Cortex of kidney (tissue), 1 donor: ENCODE results near the gene WDR90.

ENCODE experiments used
- DNase-seq: peaks from one replicate; lab custom pipeline; 2025; lab: John Stamatoyannopoulos, UW

Gene WDR90

DNA sequence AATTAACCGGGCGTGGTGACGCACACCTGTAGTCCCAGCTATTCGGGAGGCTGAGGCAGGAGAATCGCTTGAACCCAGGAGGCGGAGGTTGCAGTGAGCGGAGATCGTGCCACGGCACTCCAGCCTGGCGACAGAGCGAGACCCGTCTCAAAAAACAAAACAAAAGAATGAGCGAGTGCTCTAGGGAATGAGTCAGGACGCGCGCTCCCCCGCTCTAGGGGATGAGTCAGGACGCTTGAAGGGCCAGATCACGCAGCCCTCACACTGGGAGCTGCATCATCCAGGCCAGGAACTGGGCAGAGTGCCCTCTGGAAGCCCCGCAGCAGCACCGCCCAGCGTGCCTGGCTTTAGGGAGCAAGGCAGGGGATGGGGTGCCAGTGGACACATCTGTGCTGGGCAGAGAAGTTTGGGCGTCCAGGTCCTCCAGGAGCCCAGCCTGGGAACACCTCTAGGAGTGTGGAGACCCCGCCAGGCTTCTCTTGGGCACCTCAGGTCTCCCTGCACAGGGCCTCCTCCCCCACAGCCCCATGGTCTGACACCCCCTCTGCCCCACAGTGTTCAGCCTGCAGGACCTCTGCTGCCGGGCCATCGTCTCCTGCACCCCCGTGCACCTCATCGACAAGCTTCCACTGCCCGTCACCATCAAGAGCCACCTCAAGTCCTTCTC lies 22.2 kb upstream of the WDR90 start:
- no peak for DNase-seq

DNA sequence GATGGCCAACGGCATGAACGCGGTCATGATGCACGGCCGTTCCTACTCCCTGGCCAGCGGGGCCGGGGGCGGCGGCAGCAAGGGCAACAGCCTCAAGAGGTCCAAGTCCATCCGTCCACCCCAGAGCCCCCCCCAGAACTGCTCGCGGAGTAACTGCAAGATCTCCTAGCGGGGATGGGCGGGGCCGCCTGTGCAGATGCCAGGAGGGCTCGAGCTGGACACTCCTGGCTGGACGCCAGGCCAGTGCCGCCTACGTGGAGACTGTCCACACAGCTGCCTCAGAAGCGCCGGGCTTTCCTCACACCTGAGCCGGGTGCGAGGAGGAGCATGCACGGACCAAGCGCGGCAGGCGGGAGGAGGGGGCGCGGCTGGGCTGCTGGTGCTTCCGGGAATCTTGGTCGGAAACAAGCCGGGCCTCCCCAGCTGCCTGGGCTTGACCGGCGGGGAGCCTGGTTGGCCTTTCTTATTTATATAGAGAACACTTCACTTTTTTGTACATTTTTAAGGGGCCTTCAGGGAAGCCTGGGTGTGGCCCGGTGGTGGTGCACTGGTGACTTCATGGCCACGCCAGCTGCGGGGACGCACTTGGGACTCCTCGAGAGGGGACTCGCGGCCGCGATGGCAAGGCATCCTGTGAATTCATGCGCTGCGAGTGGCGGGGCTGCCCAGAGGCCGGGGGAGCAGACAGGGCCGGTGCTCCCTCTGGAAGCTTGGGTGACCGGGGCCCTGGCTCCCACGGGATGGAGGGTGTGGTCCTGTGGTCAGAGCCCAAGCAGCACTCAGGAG lies 21.5 kb upstream of the WDR90 start:
- no peak for DNase-seq

- no peak for DNase-seq
These were observed 20.7 kb upstream of the WDR90 start for GRCh38 chr16:628321-629061.

GRCh38 chr16:629185-629832 lies 19.9 kb upstream of the WDR90 start:
- DNase-seq, result no peak

- DNase-seq, result no peak
These were observed 19.3 kb upstream of the WDR90 start for GRCh38 chr16:629833-630248.

DNA sequence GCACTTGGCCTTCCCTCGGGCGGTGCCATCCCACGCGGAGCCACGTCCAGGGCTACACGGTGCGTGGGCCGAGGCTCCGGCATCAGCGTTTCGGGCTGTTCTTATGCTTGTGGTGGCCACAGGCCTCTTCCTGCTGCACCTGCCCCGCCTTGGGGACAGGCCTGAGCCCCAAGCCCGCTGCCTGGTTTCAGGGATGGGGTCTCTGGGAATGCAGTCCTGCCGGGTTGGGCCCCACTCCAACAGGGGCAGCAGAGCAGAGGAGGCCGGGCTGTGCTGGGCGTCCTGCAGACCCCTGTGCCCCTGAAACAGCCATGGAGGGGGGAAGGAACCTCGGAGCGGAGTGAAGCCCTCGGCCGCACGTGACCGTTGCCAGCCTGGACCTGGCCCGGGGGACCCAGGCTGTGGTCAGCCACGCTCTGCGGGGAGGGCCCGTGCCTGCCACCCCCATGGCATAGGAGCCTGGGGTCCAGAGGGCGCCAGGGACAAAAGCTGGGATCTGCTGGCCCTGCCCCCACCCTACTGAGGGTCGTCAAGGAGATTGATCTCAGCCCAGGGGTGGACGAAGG lies 18.8 kb upstream of the WDR90 start:
- DNase-seq, result no peak

- no peak for DNase-seq
These were observed 18.3 kb upstream of the WDR90 start, which contains the start of gene WFIKKN1 for GRCh38 chr16:630815-631405. WFIKKN1 (plus strand) TSS chr16:630985; CDS start chr16:631254, 269 bp downstream.

DNA sequence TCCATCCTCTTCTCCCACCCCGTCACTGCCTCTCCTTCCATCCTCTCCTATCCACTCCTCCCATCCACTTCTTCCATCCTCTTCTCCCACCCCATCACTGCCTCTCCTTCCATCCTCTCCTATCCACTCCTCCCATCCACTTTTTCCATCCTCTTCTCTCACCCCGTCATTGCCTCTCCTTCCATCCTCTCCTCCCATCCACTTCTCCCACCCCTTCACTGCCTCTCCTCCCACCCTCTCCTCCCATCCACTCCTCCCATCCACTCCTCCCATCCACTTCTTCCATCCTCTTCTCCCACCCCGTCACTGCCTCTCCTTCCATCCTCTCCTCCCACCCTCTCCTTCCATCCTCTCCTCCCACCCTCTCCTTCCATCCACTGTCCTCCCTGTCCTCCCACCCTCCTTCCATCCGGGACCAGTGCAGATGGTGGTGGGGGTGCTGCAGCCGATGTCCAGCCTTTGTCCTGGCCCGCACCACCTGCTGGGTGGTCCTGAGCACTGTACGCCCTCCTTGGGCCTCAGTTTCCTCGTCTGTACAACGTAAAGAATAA lies 17.3 kb upstream of the WDR90 start:
- DNase-seq, result no peak

- no peak for DNase-seq
These were observed 16.5 kb upstream of the WDR90 start for GRCh38 chr16:632486-633335.

GRCh38 chr16:633336-634050 lies 15.7 kb upstream of the WDR90 start:
- DNase-seq, result no peak

DNA sequence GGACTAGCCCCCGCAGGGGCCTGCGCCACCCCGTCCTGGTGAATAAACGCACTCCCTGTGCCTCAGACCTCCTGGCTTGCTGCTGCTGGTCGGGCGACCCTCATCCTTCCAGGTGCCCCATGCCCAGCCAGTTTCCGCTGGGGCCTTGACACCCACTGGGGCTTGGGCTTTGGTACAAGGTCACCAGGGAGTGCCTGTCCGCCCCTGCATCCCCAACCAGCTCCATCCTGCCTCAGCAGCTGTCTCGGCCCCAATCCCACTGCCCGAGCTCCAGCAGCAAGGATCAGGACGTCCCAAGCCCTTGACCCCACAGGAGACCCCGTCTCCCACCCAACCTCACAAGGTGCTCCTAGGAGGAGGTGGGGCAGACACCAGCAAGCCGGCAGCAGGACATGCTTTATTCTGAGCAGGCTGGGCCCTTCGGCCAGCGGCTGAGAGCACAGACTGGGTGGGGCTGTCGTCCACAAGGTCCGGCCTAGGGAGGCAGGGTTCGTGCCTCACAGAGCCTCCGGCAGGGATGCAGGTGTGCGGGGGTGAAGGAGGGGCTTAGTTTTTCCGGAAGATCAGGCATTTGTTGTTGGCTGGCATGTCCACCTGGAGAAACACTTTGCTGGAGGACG lies 15.0 kb upstream of the WDR90 start:
- DNase-seq, result no peak

DNA sequence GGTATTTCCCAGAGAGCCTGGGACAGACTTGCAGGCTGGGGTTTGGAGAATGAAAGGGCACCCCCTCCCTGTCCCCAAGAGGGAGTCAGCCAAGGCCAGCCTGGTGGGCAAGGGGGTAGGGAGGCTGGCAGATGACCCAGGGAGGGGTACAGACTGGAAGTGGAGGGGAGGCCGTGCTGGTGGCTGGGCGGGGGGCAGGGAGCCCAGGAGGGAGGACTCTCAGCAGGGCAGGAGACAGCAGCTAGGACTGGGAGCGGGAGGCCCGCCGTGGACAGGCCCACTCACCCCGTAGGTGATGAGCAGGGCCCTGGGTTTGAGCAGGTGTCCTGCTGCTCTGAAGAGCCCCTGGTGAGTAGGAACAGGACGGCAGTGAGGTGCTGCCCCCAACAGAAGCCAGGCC lies 14.2 kb upstream of the WDR90 start:
- no peak for DNase-seq

DNA sequence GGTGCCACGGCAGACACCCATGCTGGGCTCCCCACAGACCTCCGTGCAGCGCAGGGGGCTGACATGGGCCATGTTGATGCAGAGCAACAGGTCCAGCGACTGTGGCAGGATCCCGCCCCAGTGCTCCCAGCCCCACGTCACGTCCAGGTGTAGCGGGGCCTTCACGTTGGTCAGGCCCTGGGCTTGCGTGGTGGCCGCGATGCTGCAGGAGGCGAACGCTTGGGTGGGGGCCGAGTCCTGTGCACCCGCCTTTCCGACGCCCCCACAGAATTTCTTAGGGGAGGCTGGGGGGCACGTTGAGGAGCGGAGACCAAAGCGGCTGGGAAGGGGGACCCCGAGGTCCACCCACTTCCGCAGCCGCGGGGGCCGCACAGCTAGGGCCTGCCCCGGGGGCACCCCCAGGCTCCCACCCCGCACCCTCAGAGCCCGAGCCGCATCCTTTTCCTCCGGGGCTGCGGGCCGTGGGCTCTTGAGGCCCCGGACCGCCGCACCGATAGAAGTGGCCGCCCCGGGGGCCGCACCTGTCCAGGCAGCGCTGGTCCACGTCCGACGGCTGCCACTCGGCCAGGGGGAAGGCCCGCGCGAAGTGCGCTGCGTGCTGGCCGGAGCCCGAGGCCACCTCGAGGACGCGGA lies 13.5 kb upstream of the WDR90 start:
- no peak for DNase-seq

- no peak for DNase-seq
These were observed 12.7 kb upstream of the WDR90 start, which contains the start of gene METTL26 for GRCh38 chr16:636206-637080. METTL26 (minus strand) TSS chr16:636305; CDS start chr16:636290, 15 bp downstream.

GRCh38 chr16:637081-638018 lies 11.8 kb upstream of the WDR90 start:
- no peak for DNase-seq

- DNase-seq, result no peak
These were observed 11.1 kb upstream of the WDR90 start for GRCh38 chr16:638034-638543.
